HEK293T (cell line): ENCODE data around the gene CHAF1A.

Experiments used
- ARNT ChIP-seq: fragments of 450-650 bp; IDR thresholded peaks from 2 replicates; pipeline ENCODE4 v1.6.1; 2017; ENCODE audit warnings: mild to moderate bottlenecking
- CTBP1 ChIP-seq: fragments of 450-650 bp; IDR thresholded peaks from 2 replicates; pipeline ENCODE4 v1.6.1; 2016; ENCODE audit warnings: borderline replicate concordance
- ELF4 ChIP-seq: fragments of 450-650 bp; IDR thresholded peaks from 2 replicates; pipeline ENCODE4 v1.6.1; 2017; ENCODE audit warnings: antibody characterized with exemption
- FOXK2 ChIP-seq: fragments of 450-650 bp; IDR thresholded peaks from 2 replicates; pipeline ENCODE4 v1.6.1; 2016; ENCODE audit warnings: mild to moderate bottlenecking
- FOXM1 ChIP-seq: fragments of 450-650 bp; IDR thresholded peaks from 2 replicates; pipeline ENCODE4 v1.6.1; 2017; ENCODE audit warnings: mild to moderate bottlenecking, borderline replicate concordance
- L3MBTL2 ChIP-seq: fragments of 450-650 bp; conservative IDR thresholded peaks from 2 replicates; pipeline ENCODE4 v1.6.1; 2016; ENCODE audit warnings: mild to moderate bottlenecking
- LEF1 ChIP-seq: fragments of 450-650 bp; IDR thresholded peaks from 2 replicates; pipeline ENCODE4 v1.6.1; 2017; ENCODE audit warnings: mild to moderate bottlenecking, borderline replicate concordance
- SP1 ChIP-seq: fragments of 450-650 bp; IDR thresholded peaks from 2 replicates; pipeline ENCODE4 v1.6.1; 2017
- SUZ12 ChIP-seq: fragments of 450-650 bp; IDR thresholded peaks from 2 replicates; pipeline ENCODE4 v1.6.1; 2016; ENCODE audit warnings: mild to moderate bottlenecking
- TARDBP ChIP-seq: fragments of 450-650 bp; IDR thresholded peaks from 2 replicates; pipeline ENCODE4 v1.6.1; 2016
- TF ChIP-seq, protein P1 (sequence below): fragments of 450-650 bp; IDR thresholded peaks from 2 replicates; pipeline ENCODE4 v1.6.1; 2016

DNA sequence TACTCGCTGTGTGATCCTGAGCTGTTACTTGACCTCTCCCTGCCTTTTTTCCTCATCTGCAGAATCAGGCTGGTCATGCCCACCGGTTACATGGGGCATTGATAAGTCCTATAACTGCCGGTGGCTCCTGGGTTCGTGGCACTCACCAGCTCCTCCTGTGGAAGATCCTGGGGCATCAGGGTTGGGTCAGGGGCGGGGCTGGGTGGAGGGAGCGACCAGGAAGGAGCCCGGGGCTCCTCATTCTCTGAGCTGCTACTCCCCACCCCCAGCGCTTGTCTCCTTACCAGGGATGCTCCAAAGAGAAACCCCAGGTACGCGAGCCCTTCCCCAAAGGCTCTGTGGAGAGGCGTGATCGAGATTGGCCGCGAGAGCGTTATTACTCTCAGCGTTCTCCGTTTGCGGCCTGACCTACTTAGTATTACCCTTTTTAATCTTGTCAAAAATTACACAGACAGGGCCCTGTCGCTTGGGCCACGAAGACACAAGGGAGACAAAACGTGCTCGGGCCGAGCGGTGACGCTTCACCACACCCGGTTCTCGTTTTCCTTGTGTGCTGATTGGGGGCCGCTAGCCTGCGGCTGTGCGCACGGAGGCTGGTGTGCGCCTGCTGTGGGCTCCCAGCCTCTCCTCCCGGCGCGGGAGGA is 80.4 kb downstream of the CHAF1A start:
- TF ChIP-seq FOXM1: no peak
- no peak for TF ChIP-seq SUZ12
- TF ChIP-seq, protein P1, sequence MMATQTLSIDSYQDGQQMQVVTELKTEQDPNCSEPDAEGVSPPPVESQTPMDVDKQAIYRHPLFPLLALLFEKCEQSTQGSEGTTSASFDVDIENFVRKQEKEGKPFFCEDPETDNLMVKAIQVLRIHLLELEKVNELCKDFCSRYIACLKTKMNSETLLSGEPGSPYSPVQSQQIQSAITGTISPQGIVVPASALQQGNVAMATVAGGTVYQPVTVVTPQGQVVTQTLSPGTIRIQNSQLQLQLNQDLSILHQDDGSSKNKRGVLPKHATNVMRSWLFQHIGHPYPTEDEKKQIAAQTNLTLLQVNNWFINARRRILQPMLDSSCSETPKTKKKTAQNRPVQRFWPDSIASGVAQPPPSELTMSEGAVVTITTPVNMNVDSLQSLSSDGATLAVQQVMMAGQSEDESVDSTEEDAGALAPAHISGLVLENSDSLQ: no peak
- no peak for TF ChIP-seq LEF1
- no peak for TF ChIP-seq SP1
- no peak for TF ChIP-seq TARDBP
- no peak for TF ChIP-seq ELF4
- TF ChIP-seq CTBP1: no peak
- no peak for TF ChIP-seq FOXK2
- no peak for TF ChIP-seq L3MBTL2
- no peak for TF ChIP-seq ARNT
